ENCODE results near the gene APOO. TPM values are rescaled to one million over a fixed set of nuclear protein-coding genes. Genes with fewer than 3 reads are reported as not detected.

Gene APOO
- total and polyA plus RNA-seq, 2 of the 13 experiments (the other 11 are each of a cell fraction or from before 2014, with no cell fraction given), result 9.7 to 22.1 TPM

- no peaks in the 10 kb centered on the region for H4K20me1 ChIP-seq (ENCODE audit: insufficient read depth, low read length)
- H3K36me3 ChIP-seq (replicated peaks in 1 of 2; ENCODE audit: control insufficient read depth in 1 of 2, insufficient read depth in 2 of 2, low read length in 2 of 2), result no peaks in the 10 kb centered on the region
- in situ Hi-C loops (cut with HindIII; ENCODE audit: extremely low pct_ligation_motif_present, low pct_unique_long_range_greater_than_20kb) (no loop called here), intact Hi-C loops (cut with micrococcal nuclease; ENCODE audit: unreplicated experiment) (loop anchor here (10.0 kb wide), 1 partner anchor 326 kb away; no protein-coding TSS in a partner anchor)
- H3K4me1 ChIP-seq (ENCODE audit: insufficient read depth, low read length), result no peaks in the 10 kb centered on the region
- DNase-seq (ENCODE audit: low spot score) (no peak), ATAC-seq (no peak), FAIRE-seq (no peak)
- H3K79me2 ChIP-seq (ENCODE audit: insufficient read depth, low read length), result no peaks in the 10 kb centered on the region
- no peak overlapping the region for H3K4me2 ChIP-seq (ENCODE audit: low read depth, low read length)
- no peaks in the 10 kb centered on the region for H3K9me3 ChIP-seq (ENCODE audit: low read length)
- H3K4me3 ChIP-seq (replicated peaks in 1 of 3; ENCODE audit: insufficient read depth in 1 of 3, low read depth in 2 of 3, low read length in 3 of 3), result no peak overlapping the region
- 0% methylated on average over 1 of the region's 1 CpG for WGBS (ENCODE audit: low lambda C conversion rate)
- H3K27me3 ChIP-seq (ENCODE audit: control insufficient read depth in 1 of 2, insufficient read depth in 2 of 2, low read length in 2 of 2), result no peaks in the 10 kb centered on the region
- CTCF ChIA-PET (ENCODE audit: low intra/inter-chr PET ratio, low total read pairs), result no interaction called here
- TF ChIP-seq ZNF160 (CRISPR knock-in tag; IDR thresholded peaks at IDR 0.05) (peak; percentile 93; the same call in 1 of the 2 replicates), IRF9 (CRISPR knock-in tag; IDR thresholded peaks at IDR 0.05; ENCODE audit: borderline replicate concordance) (no peak)
- H3K9ac ChIP-seq (ENCODE audit: insufficient read depth, low read depth, low read length), result no peak overlapping the region
- no peak overlapping the region for H3K27ac ChIP-seq (ENCODE audit: extremely low read length, insufficient read depth, low read length)
- no peak overlapping the region for H2AFZ ChIP-seq (ENCODE audit: low read length)
- no TSS peak for BruUV-seq (replicated peaks)
- POLR2A ChIA-PET, result no interaction called here
Measured at GRCh38 chrX:23919148-23919547, 11.4 kb upstream of the APOO start.

GRCh38 chrX:23911126-23911835, 3.5 kb upstream of the APOO start:
- ChIA-PET POLR2A (no interaction called here), CTCF (ENCODE audit: low intra/inter-chr PET ratio, low total read pairs) (no interaction called here)
- intact Hi-C loops (cut with micrococcal nuclease; ENCODE audit: unreplicated experiment) (loop anchor here (10.0 kb wide), 1 partner anchor 334 kb away; no protein-coding TSS in a partner anchor), in situ Hi-C loops (cut with HindIII; ENCODE audit: extremely low pct_ligation_motif_present, low pct_unique_long_range_greater_than_20kb) (no loop called here)
- 41% methylated on average over 5 of the region's 5 CpGs for whole genome bisulfite sequencing (ENCODE audit: low lambda C conversion rate)
- ATAC-seq (no peak), DNase-seq (ENCODE audit: low spot score) (no peak), FAIRE-seq (no peak)
- peaks cover 23% of the 10 kb centered on the region for H3K4me1 ChIP-seq (ENCODE audit: insufficient read depth, low read length)
- H3K4me2 ChIP-seq (ENCODE audit: low read depth, low read length), result no peak overlapping the region
- H3K9me3 ChIP-seq (ENCODE audit: low read length), result no peaks in the 10 kb centered on the region
- H3K27ac ChIP-seq (ENCODE audit: extremely low read length, insufficient read depth, low read length), result no peak overlapping the region
- peaks cover 2% of the 10 kb centered on the region for H3K79me2 ChIP-seq (ENCODE audit: insufficient read depth, low read length)
- H2AFZ ChIP-seq (ENCODE audit: low read length), result no peak overlapping the region
- H3K27me3 ChIP-seq (ENCODE audit: control insufficient read depth in 1 of 2, insufficient read depth in 2 of 2, low read length in 2 of 2), result no peaks in the 10 kb centered on the region
- no peak overlapping the region for H3K9ac ChIP-seq (ENCODE audit: insufficient read depth, low read depth, low read length)
- H3K4me3 ChIP-seq (replicated peaks in 1 of 3; ENCODE audit: insufficient read depth in 1 of 3, low read depth in 2 of 3, low read length in 3 of 3), result no peak overlapping the region
- no peaks in the 10 kb centered on the region for H3K36me3 ChIP-seq (replicated peaks in 1 of 2; ENCODE audit: control insufficient read depth in 1 of 2, insufficient read depth in 2 of 2, low read length in 2 of 2)
- BruUV-seq (replicated peaks), result no TSS peak
- no peaks in the 10 kb centered on the region for H4K20me1 ChIP-seq (ENCODE audit: insufficient read depth, low read length)
- no peak for TF ChIP-seq ZNF274 (CRISPR knock-in tag; IDR thresholded peaks at IDR 0.05)
- TF ChIP-seq ZFY (CRISPR knock-in tag; IDR thresholded peaks at IDR 0.05), result no peak
- no peak for TF ChIP-seq ZNF574 (CRISPR knock-in tag; IDR thresholded peaks at IDR 0.05)
- no peak for TF ChIP-seq JUN (CRISPR knock-in tag; IDR thresholded peaks at IDR 0.05)
- no peak for TF ChIP-seq ZFP82 (CRISPR knock-in tag; IDR thresholded peaks at IDR 0.05; ENCODE audit: borderline replicate concordance)
- no peak for TF ChIP-seq ATF6 (CRISPR knock-in tag; conservative IDR thresholded peaks at IDR 0.05)
- TF ChIP-seq ZNF180 (CRISPR knock-in tag; IDR thresholded peaks at IDR 0.05; ENCODE audit: borderline replicate concordance, low read depth), result no peak
- no peak for TF ChIP-seq ZBTB7A (CRISPR knock-in tag; IDR thresholded peaks at IDR 0.05)
- no peak for TF ChIP-seq STAT5B (CRISPR knock-in tag; IDR thresholded peaks at IDR 0.05)
